ENCODE results near the gene KRT80.

Gene KRT80

GRCh38 chr12:52198454-52199215, 6.8 kb upstream of the KRT80 start:
- DNase-seq (ENCODE audit: low spot score), result no peak

GRCh38 chr12:52197371-52198231, 5.8 kb upstream of the KRT80 start:
- no peak for DNase-seq (ENCODE audit: low spot score)

- DNase-seq (ENCODE audit: low spot score), result no peak
Observed at GRCh38 chr12:52195065-52195730, 3.4 kb upstream of the KRT80 start.

GRCh38 chr12:52193991-52194390, 2.2 kb upstream of the KRT80 start:
- no peak for DNase-seq (ENCODE audit: low spot score)

GRCh38 chr12:52193532-52193931, 1.7 kb upstream of the KRT80 start:
- DNase-seq (ENCODE audit: low spot score), result no peak

- no peak for DNase-seq (ENCODE audit: low spot score)
Observed at GRCh38 chr12:52190860-52191729, 719 bp downstream of the KRT80 start.

- no peak for DNase-seq (ENCODE audit: low spot score)
Observed at GRCh38 chr12:52189376-52190174, 2.2 kb downstream of the KRT80 start.

GRCh38 chr12:52188658-52189057, 3.2 kb downstream of the KRT80 start:
- DNase-seq (ENCODE audit: low spot score), result no peak

- DNase-seq (ENCODE audit: low spot score), result no peak
Observed at GRCh38 chr12:52187640-52188039, 4.2 kb downstream of the KRT80 start.

GRCh38 chr12:52187206-52187605, 4.6 kb downstream of the KRT80 start:
- no peak for DNase-seq (ENCODE audit: low spot score)

GRCh38 chr12:52186118-52186840, 5.5 kb downstream of the KRT80 start:
- DNase-seq (ENCODE audit: low spot score), result no peak

- DNase-seq (ENCODE audit: low spot score), result no peak
Observed at GRCh38 chr12:52185400-52185967, 6.3 kb downstream of the KRT80 start.

- DNase-seq (ENCODE audit: low spot score), result no peak
Observed at GRCh38 chr12:52184813-52185212, 7.0 kb downstream of the KRT80 start.

GRCh38 chr12:52183971-52184370, 7.8 kb downstream of the KRT80 start:
- no peak for DNase-seq (ENCODE audit: low spot score)

- no peak for DNase-seq (ENCODE audit: low spot score)
Observed at GRCh38 chr12:52183544-52183910, 8.3 kb downstream of the KRT80 start.

GRCh38 chr12:52182898-52183543, 8.8 kb downstream of the KRT80 start:
- no peak for DNase-seq (ENCODE audit: low spot score)

GRCh38 chr12:52182384-52182783, 9.4 kb downstream of the KRT80 start:
- no peak for DNase-seq (ENCODE audit: low spot score)

GRCh38 chr12:52181746-52182145, 10.1 kb downstream of the KRT80 start:
- DNase-seq (ENCODE audit: low spot score), result no peak

GRCh38 chr12:52180971-52181628, 10.7 kb downstream of the KRT80 start:
- no peak for DNase-seq (ENCODE audit: low spot score)

All from germinal center (tissue), 1 donor.